H9 (cell line): Measurements from ENCODE around the gene PRRC2B. TPM values are rescaled to one million over a fixed set of nuclear protein-coding genes. Genes with fewer than 3 reads are reported as not detected.

Experiments
- DNase-seq: peaks from one replicate; pipeline ENCODE4 v3.0.0-alpha.2; 2017
- H2AFZ ChIP-seq: one replicate; pipeline ENCODE4 v1.6.1; 2013; ENCODE audit warnings: mild to moderate bottlenecking, low read length, control low read depth, moderate library complexity
- H2AK5ac ChIP-seq: 2 replicates; pipeline ENCODE4 v1.6.1; 2013; ENCODE audit warnings: low read length, control low read depth, mixed read lengths; ENCODE audit not compliant: insufficient read length
- H2BK120ac ChIP-seq: one replicate; pipeline ENCODE4 v1.6.1; 2013; ENCODE audit warnings: low read depth, mild to moderate bottlenecking, low read length, control low read depth, inconsistent platforms; ENCODE audit not compliant: poor library complexity, severe bottlenecking
- H2BK12ac ChIP-seq: 2 replicates; pipeline ENCODE4 v1.6.1; 2013; ENCODE audit warnings: low read length, control low read depth, mixed read lengths, low read depth; ENCODE audit not compliant: insufficient read length
- H2BK15ac ChIP-seq: 2 replicates; pipeline ENCODE4 v1.6.1; 2013; ENCODE audit warnings: low read depth, low read length, control low read depth
- H2BK20ac ChIP-seq: one replicate; pipeline ENCODE4 v1.6.1; 2013; ENCODE audit warnings: low read depth, mild to moderate bottlenecking, low read length, control low read depth, inconsistent platforms; ENCODE audit not compliant: poor library complexity, severe bottlenecking
- H2BK5ac ChIP-seq: 2 replicates; pipeline ENCODE4 v1.6.1; 2013; ENCODE audit warnings: low read length, control low read depth, mixed read lengths; ENCODE audit not compliant: insufficient read length
- H3K14ac ChIP-seq: 2 replicates; pipeline ENCODE4 v1.6.1; 2013; ENCODE audit warnings: low read length, control low read depth; ENCODE audit not compliant: insufficient read depth
- H3K18ac ChIP-seq: 2 replicates; pipeline ENCODE4 v1.6.1; 2013; ENCODE audit warnings: low read depth, mild to moderate bottlenecking, mixed read lengths, low read length, control low read depth; ENCODE audit not compliant: insufficient read length
- H3K23ac ChIP-seq: 2 replicates; pipeline ENCODE4 v1.6.1; 2013; ENCODE audit warnings: low read length, control low read depth, mixed read lengths, low read depth; ENCODE audit not compliant: insufficient read length
- H3K23me2 ChIP-seq: 2 replicates; pipeline ENCODE4 v1.6.1; 2013; ENCODE audit warnings: low read depth, mild to moderate bottlenecking, mixed read lengths, low read length, control low read depth; ENCODE audit not compliant: insufficient read length, poor library complexity, severe bottlenecking
- H3K27ac ChIP-seq: 2 replicates; pipeline ENCODE4 v1.5.1; 2013; ENCODE audit warnings: low read length, control low read depth, mixed read lengths, low read depth; ENCODE audit not compliant: insufficient read length
- H3K27me3 ChIP-seq: 2 replicates; pipeline ENCODE4 v1.6.1; 2013; ENCODE audit warnings: low read length, control low read depth, inconsistent platforms; ENCODE audit not compliant: insufficient read depth
- H3K4ac ChIP-seq: 2 replicates; pipeline ENCODE4 v1.6.1; 2013; ENCODE audit warnings: low read depth, mild to moderate bottlenecking, control low read depth, inconsistent platforms, low read length, moderate library complexity
- H3K4me1 ChIP-seq: 2 replicates; pipeline ENCODE4 v1.6.1; 2013; ENCODE audit warnings: low read length, control low read depth, inconsistent platforms; ENCODE audit not compliant: insufficient read depth
- H3K4me2 ChIP-seq: 2 replicates; pipeline ENCODE4 v1.6.1; 2013; ENCODE audit warnings: low read length, control low read depth, mixed read lengths; ENCODE audit not compliant: insufficient read length, insufficient read depth
- H3K56ac ChIP-seq: 2 replicates; pipeline ENCODE4 v1.6.1; 2013; ENCODE audit warnings: low read depth, mild to moderate bottlenecking, mixed read lengths, low read length, control low read depth; ENCODE audit not compliant: insufficient read length
- H3K79me1 ChIP-seq: 2 replicates; pipeline ENCODE4 v1.6.1; 2013; ENCODE audit warnings: low read depth, mild to moderate bottlenecking, moderate library complexity, low read length, control low read depth, inconsistent platforms; ENCODE audit not compliant: insufficient read depth, poor library complexity, severe bottlenecking
- H3K79me2 ChIP-seq: 2 replicates; pipeline ENCODE4 v1.6.1; 2013; ENCODE audit warnings: low read length, control low read depth, inconsistent platforms; ENCODE audit not compliant: insufficient read depth
- H3K9ac ChIP-seq: 2 replicates; pipeline ENCODE4 v1.6.1; 2013; ENCODE audit warnings: low read length, control low read depth, mixed read lengths; ENCODE audit not compliant: insufficient read length; ENCODE audit errors: extremely low read depth
- H3K9me3 ChIP-seq: one replicate; pipeline ENCODE4 v1.6.1; 2013; ENCODE audit warnings: low read depth, low read length, inconsistent platforms; ENCODE audit not compliant: control insufficient read depth
- H3T11ph ChIP-seq: one replicate; pipeline ENCODE4 v1.6.1; 2013; ENCODE audit warnings: mild to moderate bottlenecking, low read length, control low read depth, inconsistent platforms
- H4K20me1 ChIP-seq: one replicate; pipeline ENCODE4 v1.6.1; 2013; ENCODE audit not compliant: control insufficient read depth, insufficient read length, insufficient read depth
- H4K5ac ChIP-seq: 2 replicates; pipeline ENCODE4 v1.6.1; 2013; ENCODE audit warnings: low read depth, mild to moderate bottlenecking, mixed read lengths, low read length, control low read depth; ENCODE audit not compliant: insufficient read length
- H4K8ac ChIP-seq: replicated peaks from 2 replicates; pipeline ENCODE4 v1.6.1; 2013; ENCODE audit warnings: low read length, control low read depth, mixed read lengths, low read depth; ENCODE audit not compliant: insufficient read length
- H4K91ac ChIP-seq: 2 replicates; pipeline ENCODE4 v1.6.1; 2013; ENCODE audit warnings: low read depth, mild to moderate bottlenecking, moderate library complexity, mixed read lengths, low read length, control low read depth; ENCODE audit not compliant: insufficient read length
- H3K27ac Mint-ChIP-seq, 3 experiments: 2 replicates in 2 of 3; 3 replicates in 1 of 3; pipeline ENCODE4 v1.8.0; 2020 to 2021; ENCODE audit warnings: mixed read lengths in 3 of 3, mild to moderate bottlenecking in 1 of 3, moderate library complexity in 1 of 3
- H3K27me3 Mint-ChIP-seq: 2 replicates; pipeline ENCODE4 v1.8.0; 2021; ENCODE audit warnings: low read depth, mild to moderate bottlenecking, moderate library complexity, mixed read lengths
- H3K36me3 Mint-ChIP-seq, 3 experiments: 2 replicates in 2 of 3; 3 replicates in 1 of 3; pipeline ENCODE4 v1.8.0; 2020 to 2021; ENCODE audit warnings: low read depth in 3 of 3, mixed read lengths in 3 of 3; ENCODE audit not compliant: insufficient read depth in 1 of 3
- H3K4me1 Mint-ChIP-seq, 2 experiments: 2 replicates each; pipeline ENCODE4 v1.8.0; 2020; ENCODE audit warnings: mixed read lengths in 2 of 2
- H3K4me3 Mint-ChIP-seq, 2 experiments: 2 replicates in 1 of 2; 3 replicates in 1 of 2; pipeline ENCODE4 v1.8.0; 2020 to 2021; ENCODE audit warnings: mild to moderate bottlenecking in 2 of 2, mixed read lengths in 2 of 2, moderate library complexity in 1 of 2
- H3K9me3 Mint-ChIP-seq, 2 experiments: 2 replicates in 1 of 2; 3 replicates in 1 of 2; pipeline ENCODE4 v1.8.0; 2020; ENCODE audit warnings: mild to moderate bottlenecking in 2 of 2, mixed read lengths in 2 of 2, moderate library complexity in 1 of 2
- CTCF ChIP-seq: fragments of 200-600 bp; sonication (generic); conservative IDR thresholded peaks from 3 replicates; pipeline ENCODE4 v1.8.0; 2021; ENCODE audit warnings: antibody characterized with exemption, mild to moderate bottlenecking
- WGBS: extraction: QIAGEN DNeasy Blood & Tissue Kit; methylation state at CpG from one replicate; pipeline ENCODE4 v1.1.7; 2013; ENCODE audit warnings: missing lambda C conversion rate, low lambda C conversion rate, mixed read lengths; ENCODE audit not compliant: insufficient read length; ENCODE audit errors: extremely low coverage; 5-methylcytosine and 5-hydroxymethylcytosine counted together
- total RNA-seq: library from RNA; stranded (reverse); gene quantifications from 2 replicates; pipeline ENCODE4 v1.2.1, GENCODE V29; 2021

The PRRC2B gene
- total RNA-seq, 1 experiment from 2014 or later: 251 TPM

DNA sequence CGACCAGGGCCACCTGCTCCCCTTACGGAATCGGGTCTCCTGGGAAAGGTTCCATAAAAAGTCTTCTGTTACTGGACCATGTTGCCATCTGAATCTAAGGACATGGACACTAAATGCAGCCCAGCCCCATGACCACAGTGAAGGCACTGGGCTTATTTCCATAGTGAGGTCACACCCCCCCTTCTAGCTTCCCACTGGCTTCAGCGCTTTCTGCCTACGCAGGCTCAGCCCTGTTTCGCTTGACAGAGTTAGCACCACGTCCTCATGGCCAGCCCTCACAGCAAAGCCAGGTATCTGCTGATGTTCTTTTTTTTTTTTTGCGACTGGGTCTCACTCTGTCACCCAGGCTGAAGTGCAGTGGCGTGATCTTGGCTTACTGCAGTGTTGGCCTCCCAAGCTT lies 123.0 kb downstream of the PRRC2B start:
- TF ChIP-seq CTCF: no peak

More for the DNA sequence above, 123.0 kb downstream of the PRRC2B start:
- Mint-ChIP-seq H3K4me1 (no peaks in the 10 kb centered on the region), H3K27ac (no peak overlapping the region), H3K9me3 (no peaks in the 10 kb centered on the region), H3K4me3 (no peak overlapping the region), H3K36me3 (peaks cover 43 to 74% (median 46%) of the 10 kb centered on the region in 3 experiments; a peak in 6 of 7 replicates), H3K27me3 (no peaks in the 10 kb centered on the region)
- Histone ChIP-seq H4K91ac (no peak overlapping the region), H3K4me2 (no peak overlapping the region), H2AFZ (no peak overlapping the region), H3K23ac (no peak overlapping the region), H3K9me3 (no peaks in the 10 kb centered on the region), H2BK5ac (no peak overlapping the region), H2BK12ac (no peak overlapping the region), H3K27ac (no peak overlapping the region), H3K9ac (no peak overlapping the region), H3K79me1 (no peaks in the 10 kb centered on the region), H3K79me2 (no peaks in the 10 kb centered on the region), H3K4me1 (no peaks in the 10 kb centered on the region), H3K18ac (no peak overlapping the region), H4K20me1 (no peaks in the 10 kb centered on the region), H2BK120ac (no peak overlapping the region), H3K23me2 (no peaks in the 10 kb centered on the region), H3K27me3 (no peaks in the 10 kb centered on the region), H3T11ph (no peak overlapping the region), H3K14ac (no peak overlapping the region), H2BK20ac (no peak overlapping the region), H3K56ac (no peak overlapping the region), H4K8ac (no peak overlapping the region), H2BK15ac (no peak overlapping the region), H4K5ac (no peak overlapping the region), H3K4ac (no peak overlapping the region), H2AK5ac (no peak overlapping the region)
- DNase-seq: no peak
- WGBS: no CpG with 5 or more reads among the region's 9 CpGs
